ENCODE data around the gene MFF. TPM values are rescaled to one million over a fixed set of nuclear protein-coding genes. Genes with fewer than 3 reads are reported as not detected.

MFF gene
- total RNA-seq, 2 donors from 2014 or later: 74.8 to 93.0 TPM

DNA sequence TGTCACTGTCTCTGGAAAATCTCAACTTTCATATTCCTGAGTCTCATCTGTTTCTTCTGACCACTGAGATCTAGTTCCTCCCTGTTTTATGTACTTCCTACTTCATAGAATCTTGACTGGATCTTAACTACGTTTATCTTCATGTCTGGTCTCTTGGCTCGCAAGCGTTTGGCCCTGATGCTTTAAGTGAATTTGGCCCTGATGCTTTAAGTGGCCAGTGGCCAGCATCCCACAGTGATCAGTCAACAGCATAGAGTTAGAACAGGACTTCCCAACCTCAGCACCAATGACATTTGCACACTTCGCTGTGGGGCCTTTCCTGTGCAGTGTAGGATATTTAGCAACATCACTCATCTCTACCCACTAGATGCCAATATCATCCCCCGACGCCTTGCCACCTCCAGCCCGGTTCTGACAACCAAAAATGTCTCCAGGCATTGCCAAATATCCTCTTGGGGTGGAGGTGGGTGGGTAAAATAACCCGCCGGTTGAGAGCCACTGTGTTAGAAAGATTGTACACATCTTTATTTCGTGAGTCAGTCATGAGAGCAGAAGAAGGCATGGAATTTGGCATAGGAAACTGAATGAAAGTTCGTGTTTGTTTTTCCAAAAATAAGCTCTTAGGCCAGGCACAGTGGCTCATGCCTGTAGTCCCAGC, 41.8 kb downstream of the MFF start:
- H3K4me3 Mint-ChIP-seq: no peak overlapping the region
- H3K36me3 ChIP-seq (ENCODE audit: control insufficient read depth, insufficient read depth, low read length): no peaks in the 10 kb centered on the region
- H3K27me3 ChIP-seq (ENCODE audit: control insufficient read depth, insufficient read depth, low read length, poor library complexity, severe bottlenecking): no peaks in the 10 kb centered on the region
- 88 to 91% methylated on average over 8 to 11 of the region's 11 CpGs for WGBS, 2 experiments (ENCODE audit: insufficient coverage in 1 of 2, insufficient read length in 1 of 2)
- H3K36me3 Mint-ChIP-seq (ENCODE audit: low read depth): no peaks in the 10 kb centered on the region
- no peak overlapping the region for H3K4me3 ChIP-seq (ENCODE audit: low read length)
- no peak for DNase-seq
- H3K4me1 ChIP-seq (ENCODE audit: control insufficient read depth, insufficient read depth, low read length): no peaks in the 10 kb centered on the region
- H3K9me3 Mint-ChIP-seq: no peaks in the 10 kb centered on the region
- no peak overlapping the region for H3K27ac ChIP-seq (ENCODE audit: low read depth, low read length)
- no peaks in the 10 kb centered on the region for H3K9me3 ChIP-seq (ENCODE audit: control insufficient read depth, low read length)
- H3K4me1 Mint-ChIP-seq: no peaks in the 10 kb centered on the region
- no peak overlapping the region for H3K27ac Mint-ChIP-seq
- no peaks in the 10 kb centered on the region for H3K27me3 Mint-ChIP-seq (ENCODE audit: insufficient read depth)
- H3K9ac ChIP-seq (ENCODE audit: extremely low read depth, low read length, poor library complexity, severe bottlenecking): no peak overlapping the region
- TF ChIP-seq, protein P1, sequence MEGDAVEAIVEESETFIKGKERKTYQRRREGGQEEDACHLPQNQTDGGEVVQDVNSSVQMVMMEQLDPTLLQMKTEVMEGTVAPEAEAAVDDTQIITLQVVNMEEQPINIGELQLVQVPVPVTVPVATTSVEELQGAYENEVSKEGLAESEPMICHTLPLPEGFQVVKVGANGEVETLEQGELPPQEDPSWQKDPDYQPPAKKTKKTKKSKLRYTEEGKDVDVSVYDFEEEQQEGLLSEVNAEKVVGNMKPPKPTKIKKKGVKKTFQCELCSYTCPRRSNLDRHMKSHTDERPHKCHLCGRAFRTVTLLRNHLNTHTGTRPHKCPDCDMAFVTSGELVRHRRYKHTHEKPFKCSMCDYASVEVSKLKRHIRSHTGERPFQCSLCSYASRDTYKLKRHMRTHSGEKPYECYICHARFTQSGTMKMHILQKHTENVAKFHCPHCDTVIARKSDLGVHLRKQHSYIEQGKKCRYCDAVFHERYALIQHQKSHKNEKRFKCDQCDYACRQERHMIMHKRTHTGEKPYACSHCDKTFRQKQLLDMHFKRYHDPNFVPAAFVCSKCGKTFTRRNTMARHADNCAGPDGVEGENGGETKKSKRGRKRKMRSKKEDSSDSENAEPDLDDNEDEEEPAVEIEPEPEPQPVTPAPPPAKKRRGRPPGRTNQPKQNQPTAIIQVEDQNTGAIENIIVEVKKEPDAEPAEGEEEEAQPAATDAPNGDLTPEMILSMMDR (conservative IDR thresholded peaks at IDR 0.05): no peak

DNA sequence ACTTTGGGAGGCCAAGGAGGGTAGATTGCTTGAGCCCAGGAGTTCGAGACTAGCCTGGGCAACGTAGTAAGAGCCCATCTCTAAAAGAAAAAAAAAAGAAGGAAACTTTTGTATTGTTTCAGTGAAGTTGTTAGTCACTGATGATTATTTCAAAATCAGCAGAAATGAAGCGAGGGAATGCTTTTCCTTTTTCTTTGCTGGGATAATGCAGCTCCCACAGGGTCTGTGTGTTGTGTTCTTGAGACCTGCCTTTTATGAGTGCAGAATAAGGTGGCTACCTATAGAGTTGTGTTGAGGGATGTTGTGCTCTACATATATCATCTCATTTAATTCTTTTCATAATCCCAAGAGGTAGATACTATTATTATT, 42.4 kb downstream of the MFF start:
- no peaks in the 10 kb centered on the region for H3K9me3 Mint-ChIP-seq
- H3K27me3 Mint-ChIP-seq (ENCODE audit: insufficient read depth): no peaks in the 10 kb centered on the region

DNA sequence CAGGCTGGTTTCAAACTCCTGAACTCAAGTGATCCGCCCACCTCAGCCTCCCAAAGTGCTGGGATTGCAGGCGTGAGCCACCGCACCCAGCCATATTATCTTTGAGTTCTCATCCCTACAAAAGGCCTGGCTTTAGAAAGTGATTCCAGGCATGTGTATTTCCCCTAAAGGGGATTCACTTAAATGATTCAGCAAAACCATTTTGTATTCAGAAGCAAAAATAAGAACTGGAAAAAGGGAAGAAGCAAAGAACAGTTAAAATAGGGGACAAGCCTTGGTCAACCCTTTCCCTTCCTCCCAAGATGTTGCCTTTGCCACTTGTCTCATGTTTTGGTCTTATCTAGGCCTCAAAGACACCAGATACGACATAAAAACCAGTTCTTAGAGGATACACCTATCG, 43.5 kb downstream of the MFF start:
- TF ChIP-seq, protein P1 (conservative IDR thresholded peaks at IDR 0.05): no peak
- Mint-ChIP-seq H3K4me3 (no peak overlapping the region), H3K9me3 (no peaks in the 10 kb centered on the region), H3K27ac (no peak overlapping the region), H3K36me3 (ENCODE audit: low read depth) (no peaks in the 10 kb centered on the region), H3K4me1 (no peaks in the 10 kb centered on the region), H3K27me3 (ENCODE audit: insufficient read depth) (no peaks in the 10 kb centered on the region)
- Histone ChIP-seq H3K9ac (ENCODE audit: extremely low read depth, low read length, poor library complexity, severe bottlenecking) (no peak overlapping the region), H3K4me1 (ENCODE audit: control insufficient read depth, insufficient read depth, low read length) (no peaks in the 10 kb centered on the region), H3K4me3 (ENCODE audit: low read length) (no peak overlapping the region), H3K36me3 (ENCODE audit: control insufficient read depth, insufficient read depth, low read length) (no peaks in the 10 kb centered on the region), H3K9me3 (ENCODE audit: control insufficient read depth, low read length) (no peaks in the 10 kb centered on the region), H3K27ac (ENCODE audit: low read depth, low read length) (no peak overlapping the region), H3K27me3 (ENCODE audit: control insufficient read depth, insufficient read depth, low read length, poor library complexity, severe bottlenecking) (no peaks in the 10 kb centered on the region)
- no peak for DNase-seq
- whole genome bisulfite sequencing, 2 experiments (ENCODE audit: insufficient coverage in 1 of 2, insufficient read length in 1 of 2): 92 to 97% methylated on average over 4 to 5 of the region's 5 CpGs

More for the DNA sequence above, 42.4 kb downstream of the MFF start:
- no peak for DNase-seq
- Mint-ChIP-seq H3K36me3 (ENCODE audit: low read depth) (no peaks in the 10 kb centered on the region), H3K4me3 (no peak overlapping the region), H3K27ac (no peak overlapping the region), H3K4me1 (no peaks in the 10 kb centered on the region)
- Histone ChIP-seq H3K27me3 (ENCODE audit: control insufficient read depth, insufficient read depth, low read length, poor library complexity, severe bottlenecking) (no peaks in the 10 kb centered on the region), H3K36me3 (ENCODE audit: control insufficient read depth, insufficient read depth, low read length) (no peaks in the 10 kb centered on the region), H3K9ac (ENCODE audit: extremely low read depth, low read length, poor library complexity, severe bottlenecking) (no peak overlapping the region), H3K4me1 (ENCODE audit: control insufficient read depth, insufficient read depth, low read length) (no peaks in the 10 kb centered on the region), H3K4me3 (ENCODE audit: low read length) (no peak overlapping the region), H3K9me3 (ENCODE audit: control insufficient read depth, low read length) (no peaks in the 10 kb centered on the region), H3K27ac (ENCODE audit: low read depth, low read length) (no peak overlapping the region)
- WGBS, 2 experiments (ENCODE audit: insufficient coverage in 1 of 2, insufficient read length in 1 of 2): 93 to 100% methylated on average over 2 to 3 of the region's 3 CpGs
- TF ChIP-seq, protein P1 (conservative IDR thresholded peaks at IDR 0.05): no peak
